Caco-2 (cell line): Measurements from ENCODE around the gene PIKFYVE. TPM values are rescaled to one million over a fixed set of nuclear protein-coding genes. Genes with fewer than 3 reads are reported as not detected.

Experiments
- BruUV-seq: library from RNA; stranded (reverse); fragments of 400-500 nt; replicated peaks from 2 replicates; lab custom pipeline; 2021; lab: Mats Ljungman, UMichigan
- CTCF ChIA-PET: fragments of 300-600 bp; sonication (Branson Sonifier 250); formaldehyde crosslinking; loops from one replicate; lab custom pipeline; 2022; ENCODE audit warnings: antibody characterized with exemption; lab: Charles Lee
- POLR2A ChIA-PET: fragments of 300-600 bp; sonication (Branson Sonifier 250); formaldehyde crosslinking; loops from one replicate; lab custom pipeline; 2022; ENCODE audit warnings: antibody characterized with exemption; lab: Charles Lee
- DNase-seq, 2 experiments: peaks; one replicate each; pipeline versions ENCODE4 v3.0.0 to v3.0.0-alpha.2; 2020 to 2022
- H3K27me3 ChIP-seq: replicated peaks from 2 replicates; pipeline ENCODE4 v1.6.0; 2011; ENCODE audit warnings: low read length; ENCODE audit not compliant: control insufficient read depth, insufficient read depth
- H3K36me3 ChIP-seq: 2 replicates; pipeline ENCODE4 v1.5.1; 2011; ENCODE audit warnings: low read length; ENCODE audit not compliant: control insufficient read depth, insufficient read depth
- H3K4me1 ChIP-seq: fragments of 250-450 bp; sonication (Bioruptor Pico); 2 replicates; pipeline ENCODE4 v1.5.1; 2020; ENCODE audit warnings: mild to moderate bottlenecking
- H3K4me3 ChIP-seq: 2 replicates; pipeline ENCODE4 v1.5.1; 2011; ENCODE audit warnings: low read depth, mild to moderate bottlenecking, control low read depth, low read length
- H3K9me3 ChIP-seq: fragments of 250-450 bp; sonication (Bioruptor Pico); 2 replicates; pipeline ENCODE4 v1.5.1; 2020; ENCODE audit warnings: mild to moderate bottlenecking, moderate library complexity
- H3K27ac Mint-ChIP-seq: one replicate; pipeline ENCODE4 v1.8.0; 2022; ENCODE audit warnings: mixed read lengths; ENCODE audit not compliant: unreplicated experiment
- H3K27me3 Mint-ChIP-seq: one replicate; pipeline ENCODE4 v1.8.0; 2022; ENCODE audit warnings: mixed read lengths; ENCODE audit not compliant: insufficient read depth, unreplicated experiment
- H3K36me3 Mint-ChIP-seq: one replicate; pipeline ENCODE4 v1.8.0; 2022; ENCODE audit warnings: mild to moderate bottlenecking, mixed read lengths; ENCODE audit not compliant: insufficient read depth, unreplicated experiment
- H3K4me1 Mint-ChIP-seq: one replicate; pipeline ENCODE4 v1.8.0; 2022; ENCODE audit warnings: low read depth, mixed read lengths; ENCODE audit not compliant: unreplicated experiment
- H3K4me3 Mint-ChIP-seq: one replicate; pipeline ENCODE4 v1.8.0; 2022; ENCODE audit warnings: mild to moderate bottlenecking, moderate library complexity, mixed read lengths; ENCODE audit not compliant: unreplicated experiment
- H3K9me3 Mint-ChIP-seq: one replicate; pipeline ENCODE4 v1.8.0; 2022; ENCODE audit warnings: mixed read lengths; ENCODE audit not compliant: unreplicated experiment
- CTCF ChIP-seq, 2 experiments: fragments of 200-600 bp in 1 of 2; IDR thresholded peaks; 1 replicate in 1 of 2; 2 replicates in 1 of 2; pipeline versions ENCODE4 v1.5.1 to v1.8.0; 2011 to 2022; ENCODE audit warnings: antibody characterized with exemption in 1 of 2, control low read depth in 1 of 2, inconsistent platforms in 1 of 2, low read depth in 1 of 2, low read length in 1 of 2, mild to moderate bottlenecking in 1 of 2, moderate library complexity in 1 of 2; ENCODE audit not compliant: insufficient read depth in 1 of 2, severe bottlenecking in 1 of 2, unreplicated experiment in 1 of 2
- intact Hi-C: fragments of 100-400 bp; cut with micrococcal nuclease; formaldehyde crosslinking; loops from one replicate; pipeline ENCODE4 v1.10.0; 2022; ENCODE audit not compliant: unreplicated experiment
- total RNA-seq: library from RNA; stranded (reverse); gene quantifications from 2 replicates; pipeline ENCODE4 v1.2.3, GENCODE V29; 2022

The PIKFYVE gene
- total RNA-seq, 1 experiment from 2014 or later, result 31.2 TPM

- Histone ChIP-seq H3K27me3 (no peaks in the 10 kb centered on the region), H3K4me3 (no peak overlapping the region), H3K9me3 (no peaks in the 10 kb centered on the region), H3K4me1 (peaks cover 5% of the 10 kb centered on the region; the same call in 1 of the 2 replicates), H3K36me3 (no peaks in the 10 kb centered on the region; the same call in 1 of the 2 replicates)
- H3K27ac Mint-ChIP-seq, result no peak overlapping the region
- ChIA-PET CTCF (no interaction called here), POLR2A (no interaction called here)
- peaks cover 9% of the 10 kb centered on the region for H3K36me3 Mint-ChIP-seq
- intact Hi-C loops, result loop anchor here (10.0 kb wide), 1 partner anchor 159 kb away; no protein-coding TSS in a partner anchor
- no TSS peak for BruUV-seq
- H3K4me1 Mint-ChIP-seq, result peaks cover 7% of the 10 kb centered on the region
- no peaks in the 10 kb centered on the region for H3K9me3 Mint-ChIP-seq
- TF ChIP-seq CTCF (IDR thresholded peaks at IDR 0.05; ENCODE audit: insufficient read depth in 1 of 2, low read depth in 1 of 2, low read length in 1 of 2, severe bottlenecking in 1 of 2, unreplicated experiment in 1 of 2), result no peak
- no peaks in the 10 kb centered on the region for H3K27me3 Mint-ChIP-seq
- peak; percentile 39 to 55 for DNase-seq
- no peak overlapping the region for H3K4me3 Mint-ChIP-seq
These were observed 68.2 kb downstream of the PIKFYVE start for GRCh38 chr2:208334230-208334629.

- no peaks in the 10 kb centered on the region for H3K27me3 ChIP-seq
- POLR2A ChIA-PET, result no interaction called here
- no peak overlapping the region for H3K4me3 Mint-ChIP-seq
These were observed 80.7 kb downstream of the PIKFYVE start for GRCh38 chr2:208346756-208347155.

GRCh38 chr2:208350610-208351009, 84.6 kb downstream of the PIKFYVE start:
- no TSS peak for BruUV-seq
- no peak for TF ChIP-seq CTCF (IDR thresholded peaks at IDR 0.05; ENCODE audit: insufficient read depth in 1 of 2, low read depth in 1 of 2, low read length in 1 of 2, severe bottlenecking in 1 of 2, unreplicated experiment in 1 of 2)
- no peaks in the 10 kb centered on the region for H3K9me3 Mint-ChIP-seq
- intact Hi-C loops, result no loop called here
- no peak for DNase-seq
- H3K36me3 Mint-ChIP-seq, result peaks cover 69% of the 10 kb centered on the region
- Histone ChIP-seq H3K36me3 (peaks cover 2% of the 10 kb centered on the region; the same call in 1 of the 2 replicates), H3K4me3 (no peak overlapping the region), H3K4me1 (no peaks in the 10 kb centered on the region), H3K9me3 (no peaks in the 10 kb centered on the region), H3K27me3 (no peaks in the 10 kb centered on the region)
- H3K4me1 Mint-ChIP-seq, result no peaks in the 10 kb centered on the region
- no peak overlapping the region for H3K4me3 Mint-ChIP-seq
- H3K27me3 Mint-ChIP-seq, result no peaks in the 10 kb centered on the region
- POLR2A ChIA-PET, result no interaction called here
- CTCF ChIA-PET, result no interaction called here
- no peak overlapping the region for H3K27ac Mint-ChIP-seq

More at GRCh38 chr2:208346756-208347155, 80.7 kb downstream of the PIKFYVE start:
- CTCF ChIA-PET, result interaction anchor here (0.6 kb wide), 1 partner anchor 45 kb away, joined by 3 read pairs; no protein-coding TSS in a partner anchor
- DNase-seq, result no peak
- Mint-ChIP-seq H3K27me3 (no peaks in the 10 kb centered on the region), H3K27ac (no peak overlapping the region), H3K9me3 (no peaks in the 10 kb centered on the region), H3K36me3 (peaks cover 56% of the 10 kb centered on the region), H3K4me1 (no peaks in the 10 kb centered on the region)
- peaks cover 2% of the 10 kb centered on the region; the same call in 1 of the 2 replicates for H3K36me3 ChIP-seq
- H3K9me3 ChIP-seq, result no peaks in the 10 kb centered on the region
- intact Hi-C loops, result no loop called here
- H3K4me1 ChIP-seq, result no peaks in the 10 kb centered on the region
- no peak overlapping the region for H3K4me3 ChIP-seq
- TF ChIP-seq CTCF (IDR thresholded peaks at IDR 0.05; ENCODE audit: insufficient read depth in 1 of 2, low read depth in 1 of 2, low read length in 1 of 2, severe bottlenecking in 1 of 2, unreplicated experiment in 1 of 2), result no peak
- no TSS peak for BruUV-seq
